Measurements from ENCODE around the gene EHMT2. TPM values are rescaled to one million over a fixed set of nuclear protein-coding genes. Genes with fewer than 3 reads are reported as not detected.

Gene EHMT2
- total and polyA plus RNA-seq, 2 of the 13 experiments (the other 11 are each of a cell fraction or from before 2014, with no cell fraction given): 55.2 to 69.2 TPM

- TF ChIP-seq AFF4 (CRISPR knock-in tag; IDR thresholded peaks at IDR 0.05) (no peak; the same call in 1 of the 2 replicates), ZBTB43 (CRISPR knock-in tag; conservative IDR thresholded peaks at IDR 0.05) (peak; percentile 87), ZNF644 (CRISPR knock-in tag; IDR thresholded peaks at IDR 0.05; ENCODE audit: low read depth) (no peak), ZFP41 (CRISPR knock-in tag; IDR thresholded peaks at IDR 0.05; ENCODE audit: borderline replicate concordance) (no peak; the same call in 1 of the 2 replicates), SNRNP70 (IDR thresholded peaks at IDR 0.05; ENCODE audit: low read depth, low read length) (no peak), ZNF354B (CRISPR knock-in tag; IDR thresholded peaks at IDR 0.05) (no peak), ZNF616 (CRISPR knock-in tag; IDR thresholded peaks at IDR 0.05; ENCODE audit: low read depth) (no peak; the same call in 1 of the 2 replicates), ZNF337 (CRISPR knock-in tag; IDR thresholded peaks at IDR 0.05; ENCODE audit: borderline replicate concordance, low read depth) (peak; percentile 66; the same call in 1 of the 2 replicates), GABPA (IDR thresholded peaks at IDR 0.05; ENCODE audit: low read depth, low read length) (no peak), GABPA (CRISPR knock-in tag; IDR thresholded peaks at IDR 0.05; ENCODE audit: low read depth) (peak; percentile 76), NBN (conservative IDR thresholded peaks at IDR 0.05) (no peak), ZFX (CRISPR knock-in tag; IDR thresholded peaks at IDR 0.05; ENCODE audit: low read depth) (peak; percentile 84), MTA3 (CRISPR knock-in tag; IDR thresholded peaks at IDR 0.05) (no peak), ZNF772 (CRISPR knock-in tag; IDR thresholded peaks at IDR 0.05) (no peak; the same call in 1 of the 2 replicates), CENPX (CRISPR knock-in tag; IDR thresholded peaks at IDR 0.05) (no peak), HMG20B (CRISPR knock-in tag; conservative IDR thresholded peaks at IDR 0.05) (peak; percentile 74)
- TF ChIP-seq, protein P1, sequence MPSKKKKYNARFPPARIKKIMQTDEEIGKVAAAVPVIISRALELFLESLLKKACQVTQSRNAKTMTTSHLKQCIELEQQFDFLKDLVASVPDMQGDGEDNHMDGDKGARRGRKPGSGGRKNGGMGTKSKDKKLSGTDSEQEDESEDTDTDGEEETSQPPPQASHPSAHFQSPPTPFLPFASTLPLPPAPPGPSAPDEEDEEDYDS (CRISPR knock-in tag; IDR thresholded peaks at IDR 0.05): peak; percentile 100
- TF ChIP-seq, protein P2, sequence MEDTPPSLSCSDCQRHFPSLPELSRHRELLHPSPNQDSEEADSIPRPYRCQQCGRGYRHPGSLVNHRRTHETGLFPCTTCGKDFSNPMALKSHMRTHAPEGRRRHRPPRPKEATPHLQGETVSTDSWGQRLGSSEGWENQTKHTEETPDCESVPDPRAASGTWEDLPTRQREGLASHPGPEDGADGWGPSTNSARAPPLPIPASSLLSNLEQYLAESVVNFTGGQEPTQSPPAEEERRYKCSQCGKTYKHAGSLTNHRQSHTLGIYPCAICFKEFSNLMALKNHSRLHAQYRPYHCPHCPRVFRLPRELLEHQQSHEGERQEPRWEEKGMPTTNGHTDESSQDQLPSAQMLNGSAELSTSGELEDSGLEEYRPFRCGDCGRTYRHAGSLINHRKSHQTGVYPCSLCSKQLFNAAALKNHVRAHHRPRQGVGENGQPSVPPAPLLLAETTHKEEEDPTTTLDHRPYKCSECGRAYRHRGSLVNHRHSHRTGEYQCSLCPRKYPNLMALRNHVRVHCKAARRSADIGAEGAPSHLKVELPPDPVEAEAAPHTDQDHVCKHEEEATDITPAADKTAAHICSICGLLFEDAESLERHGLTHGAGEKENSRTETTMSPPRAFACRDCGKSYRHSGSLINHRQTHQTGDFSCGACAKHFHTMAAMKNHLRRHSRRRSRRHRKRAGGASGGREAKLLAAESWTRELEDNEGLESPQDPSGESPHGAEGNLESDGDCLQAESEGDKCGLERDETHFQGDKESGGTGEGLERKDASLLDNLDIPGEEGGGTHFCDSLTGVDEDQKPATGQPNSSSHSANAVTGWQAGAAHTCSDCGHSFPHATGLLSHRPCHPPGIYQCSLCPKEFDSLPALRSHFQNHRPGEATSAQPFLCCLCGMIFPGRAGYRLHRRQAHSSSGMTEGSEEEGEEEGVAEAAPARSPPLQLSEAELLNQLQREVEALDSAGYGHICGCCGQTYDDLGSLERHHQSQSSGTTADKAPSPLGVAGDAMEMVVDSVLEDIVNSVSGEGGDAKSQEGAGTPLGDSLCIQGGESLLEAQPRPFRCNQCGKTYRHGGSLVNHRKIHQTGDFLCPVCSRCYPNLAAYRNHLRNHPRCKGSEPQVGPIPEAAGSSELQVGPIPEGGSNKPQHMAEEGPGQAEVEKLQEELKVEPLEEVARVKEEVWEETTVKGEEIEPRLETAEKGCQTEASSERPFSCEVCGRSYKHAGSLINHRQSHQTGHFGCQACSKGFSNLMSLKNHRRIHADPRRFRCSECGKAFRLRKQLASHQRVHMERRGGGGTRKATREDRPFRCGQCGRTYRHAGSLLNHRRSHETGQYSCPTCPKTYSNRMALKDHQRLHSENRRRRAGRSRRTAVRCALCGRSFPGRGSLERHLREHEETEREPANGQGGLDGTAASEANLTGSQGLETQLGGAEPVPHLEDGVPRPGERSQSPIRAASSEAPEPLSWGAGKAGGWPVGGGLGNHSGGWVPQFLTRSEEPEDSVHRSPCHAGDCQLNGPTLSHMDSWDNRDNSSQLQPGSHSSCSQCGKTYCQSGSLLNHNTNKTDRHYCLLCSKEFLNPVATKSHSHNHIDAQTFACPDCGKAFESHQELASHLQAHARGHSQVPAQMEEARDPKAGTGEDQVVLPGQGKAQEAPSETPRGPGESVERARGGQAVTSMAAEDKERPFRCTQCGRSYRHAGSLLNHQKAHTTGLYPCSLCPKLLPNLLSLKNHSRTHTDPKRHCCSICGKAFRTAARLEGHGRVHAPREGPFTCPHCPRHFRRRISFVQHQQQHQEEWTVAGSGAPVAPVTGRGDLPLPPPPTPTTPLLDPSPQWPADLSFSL (CRISPR knock-in tag; IDR thresholded peaks at IDR 0.05): no peak
Measured at GRCh38 chr6:31945507-31946369, 48.2 kb upstream of the EHMT2 start, which contains the start of gene CFB (continued).

Measured in HepG2 (cell line).